ENCODE data around the gene CNIH1. TPM values are rescaled to one million over a fixed set of nuclear protein-coding genes. Genes with fewer than 3 reads are reported as not detected.

The CNIH1 gene
- total and polyA plus RNA-seq, 2 of the 13 experiments (the other 11 are each of a cell fraction or from before 2014, with no cell fraction given): 166 to 421 TPM

DNA sequence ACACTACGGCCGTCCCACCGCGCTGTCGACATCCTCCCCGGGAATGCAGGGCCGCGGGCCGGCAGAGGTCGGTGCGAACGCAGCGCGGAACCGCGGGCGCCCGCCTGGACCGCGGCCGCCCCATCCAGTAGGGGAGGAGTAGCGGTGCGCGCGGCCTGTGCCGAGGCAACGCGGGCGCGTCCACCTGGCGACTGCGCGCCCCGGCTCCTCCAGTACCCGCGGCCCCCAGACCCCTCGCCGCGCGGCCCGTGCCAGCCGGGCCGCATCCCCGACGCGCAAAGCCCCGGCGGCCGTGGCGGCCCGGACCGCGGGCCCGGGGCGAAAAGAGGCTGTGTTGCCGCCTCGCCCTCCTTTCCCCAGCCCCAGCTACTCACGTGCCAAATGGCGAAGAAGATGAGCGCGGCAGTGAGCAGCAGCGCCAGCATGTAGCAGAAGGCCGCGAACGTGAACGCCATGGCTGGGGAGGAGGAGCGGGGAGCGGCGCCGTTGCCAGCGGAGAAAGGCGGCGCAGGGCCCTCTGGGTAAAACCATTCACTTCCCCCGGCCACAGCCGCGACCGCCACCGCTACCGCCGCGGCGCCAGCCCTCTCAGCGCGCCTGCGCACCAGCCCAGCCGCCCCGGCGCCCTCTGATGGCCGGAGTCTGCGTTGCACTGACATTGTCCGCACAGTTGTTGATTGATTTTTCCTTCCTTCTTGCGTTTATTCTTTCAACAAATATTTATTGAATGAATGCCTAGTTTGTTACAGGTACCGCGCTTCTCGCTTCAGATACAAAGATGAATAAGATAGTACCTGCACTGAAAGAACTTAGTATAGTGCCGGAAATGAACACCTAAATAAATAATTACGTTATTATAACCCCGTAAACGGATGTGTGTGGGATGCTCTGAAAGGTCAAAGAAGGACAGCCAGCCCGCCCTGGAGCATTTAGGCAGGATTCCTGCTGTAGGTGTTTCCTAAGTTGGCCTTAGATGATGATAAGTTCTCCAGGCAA, at the start of gene CNIH1 (continued):
- no peak for TF ChIP-seq ZNF12 (CRISPR knock-in tag; IDR thresholded peaks at IDR 0.05)
- 0 out of 2 replicates have a peak, but pooled peaks have one; percentile 26 for TF ChIP-seq MAZ (IDR thresholded peaks at IDR 0.05; ENCODE audit: borderline replicate concordance, low read depth, low read length)
- peak; percentile 76; the same call in 1 of the 2 replicates for TF ChIP-seq MAZ (CRISPR knock-in tag; IDR thresholded peaks at IDR 0.05; ENCODE audit: low read depth)
- TF ChIP-seq ZNF781 (CRISPR knock-in tag; IDR thresholded peaks at IDR 0.05; ENCODE audit: borderline replicate concordance, not compliant biosample characterization): no peak
- no peak for TF ChIP-seq SNRNP70 (IDR thresholded peaks at IDR 0.05; ENCODE audit: low read depth, low read length)
- TF ChIP-seq DNMT3B (CRISPR knock-in tag; conservative IDR thresholded peaks at IDR 0.05): no peak
- no peak for TF ChIP-seq TBL1XR1 (IDR thresholded peaks at IDR 0.05; ENCODE audit: borderline replicate concordance, low read length, partially characterized antibody)
- TF ChIP-seq E2F2 (CRISPR knock-in tag; IDR thresholded peaks at IDR 0.05; ENCODE audit: borderline replicate concordance): no peak
- peak; percentile 67; the same call in 1 of the 2 replicates for TF ChIP-seq HINFP (CRISPR knock-in tag; IDR thresholded peaks at IDR 0.05; ENCODE audit: low read depth)
- TF ChIP-seq ISX (CRISPR knock-in tag; conservative IDR thresholded peaks at IDR 0.05): no peak
- TF ChIP-seq, protein P1, sequence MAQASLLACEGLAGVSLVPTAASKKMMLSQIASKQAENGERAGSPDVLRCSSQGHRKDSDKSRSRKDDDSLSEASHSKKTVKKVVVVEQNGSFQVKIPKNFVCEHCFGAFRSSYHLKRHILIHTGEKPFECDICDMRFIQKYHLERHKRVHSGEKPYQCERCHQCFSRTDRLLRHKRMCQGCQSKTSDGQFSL (CRISPR knock-in tag; IDR thresholded peaks at IDR 0.05): no peak
- peak; percentile 84 for TF ChIP-seq XRCC5 (optimal IDR thresholded peaks at IDR 0.05; ENCODE audit: low read length)
- TF ChIP-seq ARID5B (CRISPR knock-in tag; IDR thresholded peaks at IDR 0.05): peak; percentile 75
- peak; percentile 16; the same call in 1 of the 2 replicates for TF ChIP-seq ZNF430 (CRISPR knock-in tag; IDR thresholded peaks at IDR 0.05)
- no peak for TF ChIP-seq MLLT10 (CRISPR knock-in tag; IDR thresholded peaks at IDR 0.05)
- TF ChIP-seq MBD4 (IDR thresholded peaks at IDR 0.05; ENCODE audit: borderline replicate concordance, low read length): no peak
- no peak for TF ChIP-seq ZNF569 (CRISPR knock-in tag; IDR thresholded peaks at IDR 0.05; ENCODE audit: borderline replicate concordance)
- TF ChIP-seq PLRG1 (conservative IDR thresholded peaks at IDR 0.05): no peak
- TF ChIP-seq MAFG (CRISPR knock-in tag; IDR thresholded peaks at IDR 0.05): no peak
- no peak for TF ChIP-seq ZNF510 (CRISPR knock-in tag; IDR thresholded peaks at IDR 0.05; ENCODE audit: low read depth)
- TF ChIP-seq ZNF414 (CRISPR knock-in tag; IDR thresholded peaks at IDR 0.05): 0 out of 2 replicates have a peak, but pooled peaks have one; percentile 22

Data from HepG2 (cell line).